ENCODE results near the gene FLOT1. TPM values are rescaled to one million over a fixed set of nuclear protein-coding genes. Genes with fewer than 3 reads are reported as not detected.

Gene FLOT1
- total and polyA plus RNA-seq, 2 donors from 2014 or later, result 227 to 317 TPM

GRCh38 chr6:30727920-30728553 lies 14.4 kb downstream of the FLOT1 start:
- Histone ChIP-seq H3K9me3 (ENCODE audit: control insufficient read depth in 2 of 3, insufficient read depth in 1 of 3, low read length in 3 of 3) (no peaks in the 10 kb centered on the region), H3K27me3 (ENCODE audit: control insufficient read depth, insufficient read depth, low read length) (no peaks in the 10 kb centered on the region), H3K9ac (ENCODE audit: low read length in 3 of 3) (no peak overlapping the region), H3K27ac (ENCODE audit: low read depth in 2 of 2, low read length in 2 of 2) (no peak overlapping the region), H3K36me3 (ENCODE audit: control insufficient read depth in 2 of 3, insufficient read depth in 3 of 3, low read length in 3 of 3) (peaks cover 22 to 65% (median 32%) of the 10 kb centered on the region in 3 donors), H3K4me1 (ENCODE audit: control insufficient read depth in 2 of 3, insufficient read depth in 2 of 3, low read depth in 1 of 3, low read length in 3 of 3) (peaks cover 0 to 17% (median under 1%) of the 10 kb centered on the region in 3 donors), H3K4me3 (ENCODE audit: low read length in 3 of 3) (no peak overlapping the region)
- no peak for FAIRE-seq
- no peak for TF ChIP-seq CTCF (IDR thresholded peaks at IDR 0.05; ENCODE audit: borderline replicate concordance, extremely low read depth, insufficient read depth)
- intact Hi-C loops (cut with DNase I), result no loop called here
- peak in 1 of 5 donors; percentile 4 for DNase-seq

GRCh38 chr6:30726506-30727413 lies 15.7 kb downstream of the FLOT1 start:
- peaks cover 26 to 63% (median 33%) of the 10 kb centered on the region in 3 donors for H3K36me3 ChIP-seq (ENCODE audit: control insufficient read depth in 2 of 3, insufficient read depth in 3 of 3, low read length in 3 of 3)
- H3K9me3 ChIP-seq (ENCODE audit: control insufficient read depth in 2 of 3, insufficient read depth in 1 of 3, low read length in 3 of 3), result no peaks in the 10 kb centered on the region
- intact Hi-C loops (cut with DNase I), result no loop called here
- no peak overlapping the region for H3K27ac ChIP-seq (ENCODE audit: low read depth in 2 of 2, low read length in 2 of 2)
- H3K4me1 ChIP-seq (ENCODE audit: control insufficient read depth in 2 of 3, insufficient read depth in 2 of 3, low read depth in 1 of 3, low read length in 3 of 3), result peaks cover 0 to 19% (median 4%) of the 10 kb centered on the region in 3 donors
- no peaks in the 10 kb centered on the region for H3K27me3 ChIP-seq (ENCODE audit: control insufficient read depth, insufficient read depth, low read length)
- no peak overlapping the region for H3K9ac ChIP-seq (ENCODE audit: low read length in 3 of 3)
- TF ChIP-seq CTCF (IDR thresholded peaks at IDR 0.05; ENCODE audit: borderline replicate concordance, extremely low read depth, insufficient read depth), result no peak
- DNase-seq (peak in 1 of 5 donors; percentile 43), FAIRE-seq (no peak)
- no peak overlapping the region for H3K4me3 ChIP-seq (ENCODE audit: low read length in 3 of 3)

- Histone ChIP-seq H3K4me3 (ENCODE audit: low read length in 3 of 3) (no peak overlapping the region), H3K36me3 (ENCODE audit: control insufficient read depth in 2 of 3, insufficient read depth in 3 of 3, low read length in 3 of 3) (peaks cover 26 to 63% (median 33%) of the 10 kb centered on the region in 3 donors), H3K27ac (ENCODE audit: low read depth in 2 of 2, low read length in 2 of 2) (no peak overlapping the region), H3K9ac (ENCODE audit: low read length in 3 of 3) (no peak overlapping the region), H3K4me1 (ENCODE audit: control insufficient read depth in 2 of 3, insufficient read depth in 2 of 3, low read depth in 1 of 3, low read length in 3 of 3) (peaks cover 0 to 18% (median 4%) of the 10 kb centered on the region in 3 donors), H3K9me3 (ENCODE audit: control insufficient read depth in 2 of 3, insufficient read depth in 1 of 3, low read length in 3 of 3) (no peaks in the 10 kb centered on the region), H3K27me3 (ENCODE audit: control insufficient read depth, insufficient read depth, low read length) (no peaks in the 10 kb centered on the region)
- DNase-seq (no peak), FAIRE-seq (no peak)
- TF ChIP-seq CTCF (IDR thresholded peaks at IDR 0.05; ENCODE audit: borderline replicate concordance, extremely low read depth, insufficient read depth), result no peak
- intact Hi-C loops (cut with DNase I), result no loop called here
Observed at GRCh38 chr6:30725713-30726505, 16.6 kb downstream of the FLOT1 start.

Measured in kidney (tissue), 14 donors.